Glutamatergic neuron (in vitro differentiated cells): ENCODE measurements around the gene VIM. TPM values are rescaled to one million over a fixed set of nuclear protein-coding genes. Genes with fewer than 3 reads are reported as not detected.

Source experiments
- DNase-seq: peaks from one replicate; pipeline ENCODE4 v3.0.0; 2022
- H3K27ac Mint-ChIP-seq: one replicate; pipeline ENCODE4 v1.8.0; 2020; ENCODE audit warnings: mild to moderate bottlenecking, mixed read lengths, inconsistent platforms; ENCODE audit not compliant: unreplicated experiment
- H3K27me3 Mint-ChIP-seq: one replicate; pipeline ENCODE4 v1.8.0; 2020; ENCODE audit warnings: mild to moderate bottlenecking, moderate library complexity, mixed read lengths, inconsistent platforms; ENCODE audit not compliant: unreplicated experiment
- H3K36me3 Mint-ChIP-seq: one replicate; pipeline ENCODE4 v1.8.0; 2020; ENCODE audit warnings: mild to moderate bottlenecking, mixed read lengths, inconsistent platforms; ENCODE audit not compliant: unreplicated experiment
- H3K4me1 Mint-ChIP-seq: one replicate; pipeline ENCODE4 v1.8.0; 2020; ENCODE audit warnings: mild to moderate bottlenecking, low read depth, mixed read lengths, inconsistent platforms; ENCODE audit not compliant: unreplicated experiment
- H3K4me3 Mint-ChIP-seq: one replicate; pipeline ENCODE4 v1.8.0; 2020; ENCODE audit warnings: mild to moderate bottlenecking, mixed read lengths, inconsistent platforms; ENCODE audit not compliant: unreplicated experiment
- H3K9me3 Mint-ChIP-seq: one replicate; pipeline ENCODE4 v1.8.0; 2020; ENCODE audit warnings: mild to moderate bottlenecking, moderate library complexity, mixed read lengths, inconsistent platforms; ENCODE audit not compliant: unreplicated experiment
- total RNA-seq: library from RNA; stranded (reverse); fragmentation: NEBNext Ultra II Directional; extraction: Animal tissue kit (Norgen Biotek cat#: 25700); gene quantifications from one replicate; pipeline ENCODE4 v1.2.1, GENCODE V29; 2021; ENCODE audit not compliant: unreplicated experiment
- TF ChIP-seq, protein P1 (sequence below): fragments of 200-600 bp; sonication (generic); IDR thresholded peaks from one replicate; pipeline ENCODE4 v1.5.0; 2021; ENCODE audit not compliant: partially characterized antibody, unreplicated experiment

The VIM gene
- total RNA-seq, 1 donor from 2014 or later, result 106 TPM

- H3K27me3 Mint-ChIP-seq, result no peaks in the 10 kb centered on the region
- no peaks in the 10 kb centered on the region for H3K9me3 Mint-ChIP-seq
- H3K4me1 Mint-ChIP-seq, result no peaks in the 10 kb centered on the region
- H3K27ac Mint-ChIP-seq, result no peak overlapping the region
- H3K36me3 Mint-ChIP-seq, result no peaks in the 10 kb centered on the region
- no peak overlapping the region for H3K4me3 Mint-ChIP-seq
- DNase-seq, result no peak
- TF ChIP-seq, protein P1, sequence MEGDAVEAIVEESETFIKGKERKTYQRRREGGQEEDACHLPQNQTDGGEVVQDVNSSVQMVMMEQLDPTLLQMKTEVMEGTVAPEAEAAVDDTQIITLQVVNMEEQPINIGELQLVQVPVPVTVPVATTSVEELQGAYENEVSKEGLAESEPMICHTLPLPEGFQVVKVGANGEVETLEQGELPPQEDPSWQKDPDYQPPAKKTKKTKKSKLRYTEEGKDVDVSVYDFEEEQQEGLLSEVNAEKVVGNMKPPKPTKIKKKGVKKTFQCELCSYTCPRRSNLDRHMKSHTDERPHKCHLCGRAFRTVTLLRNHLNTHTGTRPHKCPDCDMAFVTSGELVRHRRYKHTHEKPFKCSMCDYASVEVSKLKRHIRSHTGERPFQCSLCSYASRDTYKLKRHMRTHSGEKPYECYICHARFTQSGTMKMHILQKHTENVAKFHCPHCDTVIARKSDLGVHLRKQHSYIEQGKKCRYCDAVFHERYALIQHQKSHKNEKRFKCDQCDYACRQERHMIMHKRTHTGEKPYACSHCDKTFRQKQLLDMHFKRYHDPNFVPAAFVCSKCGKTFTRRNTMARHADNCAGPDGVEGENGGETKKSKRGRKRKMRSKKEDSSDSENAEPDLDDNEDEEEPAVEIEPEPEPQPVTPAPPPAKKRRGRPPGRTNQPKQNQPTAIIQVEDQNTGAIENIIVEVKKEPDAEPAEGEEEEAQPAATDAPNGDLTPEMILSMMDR, result no peak
Measured at GRCh38 chr10:17222329-17222728, 5.7 kb upstream of the VIM start.

DNA sequence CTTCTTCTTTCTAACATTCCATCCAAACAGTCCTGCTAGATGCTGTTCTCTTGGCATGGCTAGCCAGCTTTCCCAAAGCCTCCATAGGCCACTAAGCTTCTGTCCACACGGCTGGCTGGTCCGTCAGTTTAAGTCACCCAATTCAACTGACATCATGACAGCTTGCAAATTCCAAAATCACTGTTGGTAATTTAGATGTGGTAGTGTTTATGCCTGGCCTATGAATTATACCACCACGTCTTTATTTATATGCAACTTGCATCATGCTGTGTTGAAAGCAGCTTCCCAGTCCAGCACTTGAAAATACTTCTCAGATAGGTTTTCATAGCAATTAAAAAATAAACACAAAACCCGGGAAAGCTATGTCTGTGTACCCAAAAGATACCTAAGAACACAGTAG, 2.2 kb upstream of the VIM start:
- H3K9me3 Mint-ChIP-seq, result peaks cover 5% of the 10 kb centered on the region
- no peak overlapping the region for H3K27ac Mint-ChIP-seq

GRCh38 chr10:17226891-17227303, 1.1 kb upstream of the VIM start:
- no peaks in the 10 kb centered on the region for H3K4me1 Mint-ChIP-seq
- peaks cover 15% of the 10 kb centered on the region for H3K27me3 Mint-ChIP-seq
- no peak for DNase-seq
- H3K9me3 Mint-ChIP-seq, result peaks cover 5% of the 10 kb centered on the region
- no peak overlapping the region for H3K27ac Mint-ChIP-seq
- no peak overlapping the region for H3K4me3 Mint-ChIP-seq
- no peaks in the 10 kb centered on the region for H3K36me3 Mint-ChIP-seq
- TF ChIP-seq, protein P1, result no peak

More for the DNA sequence above, 2.2 kb upstream of the VIM start:
- no peak overlapping the region for H3K4me3 Mint-ChIP-seq
- no peak for DNase-seq
- no peaks in the 10 kb centered on the region for H3K36me3 Mint-ChIP-seq
- H3K27me3 Mint-ChIP-seq, result peaks cover 15% of the 10 kb centered on the region
- TF ChIP-seq, protein P1, result no peak
- H3K4me1 Mint-ChIP-seq, result no peaks in the 10 kb centered on the region

DNA sequence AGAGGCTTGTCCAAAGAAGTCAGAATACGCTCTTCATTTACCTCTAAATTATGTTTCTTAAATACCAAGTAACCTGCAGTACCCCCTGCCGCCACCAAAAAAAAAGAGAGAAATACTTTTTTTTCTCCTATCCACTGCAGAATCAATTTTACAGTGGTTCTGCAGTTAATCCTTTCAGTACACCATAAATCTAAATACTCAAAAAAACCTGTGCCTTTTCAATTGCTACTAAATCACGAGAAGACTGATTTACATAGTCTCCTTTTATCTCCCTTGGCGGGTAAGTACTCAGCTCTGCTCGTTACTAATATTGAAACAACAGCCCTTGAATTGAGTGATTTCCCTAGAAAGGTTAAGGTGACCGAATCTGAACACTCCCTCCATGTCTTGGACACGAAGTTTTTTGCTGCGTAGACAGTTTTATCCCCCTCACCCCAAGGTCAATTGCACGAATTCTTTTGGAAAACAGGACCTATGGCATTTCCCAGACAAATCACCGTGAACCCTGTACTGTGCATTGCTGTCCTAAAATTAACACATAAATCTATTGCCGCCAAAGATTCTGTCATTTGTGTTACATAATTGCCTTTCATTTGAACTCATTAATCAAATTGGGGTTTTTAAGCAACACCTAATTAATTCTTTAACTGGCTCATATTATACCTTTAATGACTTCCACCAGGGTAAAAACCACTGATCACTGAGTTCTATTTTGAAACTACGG, 512 bp upstream of the VIM start:
- peaks cover 5% of the 10 kb centered on the region for H3K9me3 Mint-ChIP-seq
- no peak for DNase-seq
- no peaks in the 10 kb centered on the region for H3K4me1 Mint-ChIP-seq
- H3K4me3 Mint-ChIP-seq, result peak overlapping the region; percentile 86
- H3K36me3 Mint-ChIP-seq, result no peaks in the 10 kb centered on the region
- H3K27me3 Mint-ChIP-seq, result peaks cover 15% of the 10 kb centered on the region
- H3K27ac Mint-ChIP-seq, result peak overlapping the region; percentile 44
- TF ChIP-seq, protein P1, result peak; percentile 82

DNA sequence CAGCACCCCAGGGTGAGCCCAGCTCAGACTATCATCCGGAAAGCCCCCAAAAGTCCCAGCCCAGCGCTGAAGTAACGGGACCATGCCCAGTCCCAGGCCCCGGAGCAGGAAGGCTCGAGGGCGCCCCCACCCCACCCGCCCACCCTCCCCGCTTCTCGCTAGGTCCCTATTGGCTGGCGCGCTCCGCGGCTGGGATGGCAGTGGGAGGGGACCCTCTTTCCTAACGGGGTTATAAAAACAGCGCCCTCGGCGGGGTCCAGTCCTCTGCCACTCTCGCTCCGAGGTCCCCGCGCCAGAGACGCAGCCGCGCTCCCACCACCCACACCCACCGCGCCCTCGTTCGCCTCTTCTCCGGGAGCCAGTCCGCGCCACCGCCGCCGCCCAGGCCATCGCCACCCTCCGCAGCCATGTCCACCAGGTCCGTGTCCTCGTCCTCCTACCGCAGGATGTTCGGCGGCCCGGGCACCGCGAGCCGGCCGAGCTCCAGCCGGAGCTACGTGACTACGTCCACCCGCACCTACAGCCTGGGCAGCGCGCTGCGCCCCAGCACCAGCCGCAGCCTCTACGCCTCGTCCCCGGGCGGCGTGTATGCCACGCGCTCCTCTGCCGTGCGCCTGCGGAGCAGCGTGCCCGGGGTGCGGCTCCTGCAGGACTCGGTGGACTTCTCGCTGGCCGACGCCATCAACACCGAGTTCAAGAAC, 1.1 kb downstream of the VIM start:
- peaks cover 15% of the 10 kb centered on the region for H3K27me3 Mint-ChIP-seq
- TF ChIP-seq, protein P1, result no peak
- H3K4me1 Mint-ChIP-seq, result no peaks in the 10 kb centered on the region
- H3K4me3 Mint-ChIP-seq, result peak overlapping the region; percentile 86
- no peaks in the 10 kb centered on the region for H3K36me3 Mint-ChIP-seq
- peaks cover 5% of the 10 kb centered on the region for H3K9me3 Mint-ChIP-seq
- peak overlapping the region; percentile 68 for H3K27ac Mint-ChIP-seq
- peak; percentile 63 for DNase-seq
